SK-MEL-5 (cell line): ENCODE measurements around the gene SMPX. TPM values are rescaled to one million over a fixed set of nuclear protein-coding genes. Genes with fewer than 3 reads are reported as not detected.
A peak's percentile ranks its signal among the peaks of the same experiment; 100 is the strongest.

Experiments
- DNase-seq: peaks from one replicate; pipeline ENCODE4 v3.0.0-alpha.2; 2016; ENCODE audit warnings: low read depth, low spot score
- in situ Hi-C: cut with HindIII; loops from 2 replicates; pipeline ENCODE4 v1.10.0; 2016; ENCODE audit warnings: low sequenced_read_pairs, high pct_unique_total_duplicates, low pct_unique_long_range_greater_than_20kb
- total RNA-seq: library from RNA; depleted of rRNA; stranded (reverse); fragments of >200 nt; shearing (Covaris generic); gene quantifications from 2 replicates; pipeline ENCODE4 v1.2.3, GENCODE V29; 2014

The SMPX gene
- total RNA-seq, 1 experiment from 2014 or later: 9.3 TPM

GRCh38 chrX:21725916-21726315, 32.0 kb downstream of the SMPX start:
- in situ Hi-C loops: no loop called here

DNA sequence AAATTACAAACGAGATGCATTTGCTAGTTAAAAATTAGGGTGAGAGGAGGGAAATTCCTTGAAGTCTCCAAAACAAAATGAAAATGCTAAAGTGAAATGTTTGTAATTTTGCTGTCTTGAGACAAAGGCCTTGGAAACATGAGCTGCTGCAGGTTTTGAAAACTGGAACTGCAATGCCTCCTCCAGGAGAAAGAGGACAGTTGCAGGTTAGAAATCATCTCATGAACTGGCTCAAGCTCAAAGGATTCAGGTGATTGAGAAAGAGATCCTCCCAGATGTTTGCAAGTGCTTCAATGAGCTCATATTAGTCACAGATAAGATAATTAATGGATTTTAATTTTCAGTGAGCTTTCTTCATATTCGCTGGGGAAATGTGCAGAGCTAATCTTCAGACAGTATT, 32.4 kb downstream of the SMPX start:
- in situ Hi-C loops: no loop called here
- DNase-seq: peak; percentile 75

More at GRCh38 chrX:21725916-21726315, 32.0 kb downstream of the SMPX start:
- no peak for DNase-seq

- in situ Hi-C loops: no loop called here
- no peak for DNase-seq
Observed at GRCh38 chrX:21723814-21724213, 34.1 kb downstream of the SMPX start.

DNA sequence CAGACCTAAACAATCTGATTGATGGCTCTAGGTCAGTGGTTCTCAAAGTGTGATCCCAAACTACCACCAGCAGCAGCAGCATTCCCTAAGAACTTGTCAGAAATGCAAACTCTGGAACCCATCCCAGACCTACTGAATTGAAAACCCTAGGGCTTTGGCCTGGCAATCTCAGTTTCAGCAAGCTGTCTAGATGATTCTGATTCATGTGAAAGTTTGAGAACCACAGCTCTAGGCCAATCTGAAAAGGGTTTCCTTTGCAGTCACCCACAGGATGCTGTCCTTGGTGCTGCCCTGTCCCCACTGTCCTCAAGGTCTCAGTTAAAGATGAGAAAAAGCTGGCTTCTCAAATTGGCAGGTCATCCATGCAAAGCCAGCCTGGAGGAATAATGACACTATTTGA, 34.8 kb downstream of the SMPX start:
- in situ Hi-C loops: no loop called here
- DNase-seq: no peak

DNA sequence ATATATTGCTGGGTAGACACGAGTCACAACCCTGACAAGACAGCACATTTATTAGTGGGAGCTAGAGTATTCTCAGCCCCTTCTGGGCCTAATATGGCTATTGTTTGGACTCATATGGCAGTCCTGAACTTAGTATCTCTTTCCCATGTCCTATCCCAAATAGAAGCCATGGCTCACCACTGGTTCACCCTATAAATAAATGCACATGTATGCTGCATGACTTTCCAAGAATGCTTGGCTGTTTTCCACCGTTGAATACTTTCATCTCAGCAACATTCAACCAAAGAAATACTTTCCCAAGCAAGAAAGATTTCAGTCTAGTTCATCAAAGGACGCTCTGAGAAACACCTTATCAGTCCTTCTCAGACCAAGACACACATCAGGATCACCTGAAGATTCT, 36.7 kb downstream of the SMPX start:
- DNase-seq: no peak
- in situ Hi-C loops: no loop called here

DNA sequence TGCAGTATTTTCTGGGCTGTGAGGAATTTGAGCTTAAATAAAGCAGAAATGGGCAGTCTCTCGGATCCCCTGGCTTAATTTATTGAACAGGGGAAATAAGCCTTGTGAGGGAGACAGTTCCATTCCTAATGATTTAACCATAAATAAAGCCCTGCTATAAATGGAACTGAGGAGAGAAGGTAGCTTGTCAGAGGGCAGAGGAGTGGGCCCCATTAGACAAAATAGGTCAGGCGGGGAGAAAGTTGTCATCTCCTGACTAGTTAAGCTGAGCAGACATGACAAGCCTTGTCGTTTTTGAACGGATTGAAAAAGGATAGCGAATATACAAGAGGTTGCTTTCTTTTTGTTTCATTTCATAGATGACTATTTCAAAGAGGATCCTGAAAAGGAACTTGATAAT, 39.3 kb downstream of the SMPX start:
- no peak for DNase-seq
- in situ Hi-C loops: no loop called here

DNA sequence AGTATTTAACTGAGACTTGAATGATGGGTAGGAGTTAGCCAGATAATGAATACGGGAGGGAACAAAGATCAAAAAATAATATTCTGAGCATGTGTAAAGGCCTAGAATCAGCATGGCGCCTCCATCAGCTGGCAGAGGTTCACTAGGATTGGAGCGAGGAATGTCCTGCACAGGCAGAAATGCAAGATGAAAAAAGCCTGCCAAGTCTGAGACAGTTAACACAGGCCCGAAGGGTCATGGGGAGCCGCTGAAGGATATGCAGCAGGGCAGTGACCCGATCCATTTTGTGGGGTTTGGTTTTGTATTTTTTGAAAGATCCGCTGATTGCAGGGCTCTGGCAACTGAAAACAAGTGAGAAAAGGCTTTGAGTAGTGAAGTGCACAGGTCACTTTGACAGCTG, 40.1 kb downstream of the SMPX start:
- in situ Hi-C loops: no loop called here
- DNase-seq: no peak

- in situ Hi-C loops: no loop called here
- no peak for DNase-seq
Observed at GRCh38 chrX:21715825-21716224, 42.1 kb downstream of the SMPX start.

DNA sequence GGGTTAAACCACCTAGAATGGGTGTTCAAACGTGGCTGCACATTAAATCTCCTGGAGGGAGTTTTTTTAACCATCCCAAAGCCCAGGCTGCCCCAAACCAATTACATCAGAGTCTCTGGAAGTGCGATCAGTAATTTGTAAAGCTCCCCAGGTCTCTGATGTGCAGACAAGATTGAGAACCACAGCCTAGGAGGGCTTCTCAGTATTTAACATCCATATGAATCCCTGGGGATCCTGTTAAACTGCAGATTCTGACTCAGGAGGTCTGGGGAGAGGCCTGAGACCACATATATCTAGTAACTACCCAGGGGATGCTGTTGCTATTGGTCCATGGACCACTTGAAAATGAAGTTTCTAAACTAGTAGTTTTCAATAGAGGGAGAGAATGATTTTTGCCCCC, 42.6 kb downstream of the SMPX start:
- no peak for DNase-seq
- in situ Hi-C loops: no loop called here

DNA sequence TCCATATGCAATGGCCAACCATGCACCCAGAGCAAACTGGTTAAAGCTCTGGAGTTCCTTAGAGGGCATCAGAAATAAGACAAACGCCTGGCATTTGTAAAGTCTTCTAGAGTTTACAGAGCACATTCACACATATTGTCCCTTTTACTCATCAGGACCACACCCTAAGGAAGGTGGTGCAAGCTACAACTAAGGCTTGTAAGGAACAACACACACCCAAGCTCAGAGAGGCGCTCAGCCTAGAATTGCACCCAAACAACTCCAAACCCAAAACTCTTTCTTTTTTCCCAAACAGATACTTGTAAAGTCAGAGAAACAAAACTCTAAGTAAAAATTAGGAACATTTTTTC, 46.1 kb downstream of the SMPX start:
- no peak for DNase-seq
- in situ Hi-C loops: no loop called here

DNA sequence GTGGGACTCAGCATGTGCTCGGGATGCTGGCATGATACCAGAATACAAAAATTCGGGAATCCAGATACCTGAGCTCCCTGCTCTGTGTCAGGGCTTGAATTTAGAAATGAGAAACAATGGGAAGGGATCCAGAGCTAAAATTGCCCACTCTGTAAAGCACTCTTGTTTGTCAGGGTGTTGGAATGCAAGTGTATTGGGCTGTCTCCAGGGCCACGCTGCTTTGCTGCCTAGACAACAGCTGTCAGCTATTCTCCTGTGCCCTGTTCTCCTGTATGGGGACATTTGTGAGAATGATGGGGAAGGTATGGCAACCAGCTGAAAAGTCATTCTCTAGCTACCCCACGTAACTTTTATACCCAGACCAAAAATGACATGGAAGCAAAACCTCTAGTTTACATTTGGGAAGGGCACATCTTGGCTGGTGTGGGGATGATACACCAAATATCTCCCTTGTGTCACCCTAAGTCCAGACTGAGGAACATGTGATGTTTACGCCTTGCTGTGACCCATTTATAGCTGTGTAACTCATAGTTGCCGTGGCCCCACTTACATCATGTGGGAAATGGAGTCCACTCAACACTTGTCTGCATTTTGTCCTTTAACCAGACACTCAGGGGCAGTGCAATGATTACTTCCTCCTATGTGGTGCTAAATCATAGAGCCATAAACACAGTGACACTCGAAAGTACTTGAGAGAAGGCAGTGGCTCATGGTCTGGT, 46.6 kb downstream of the SMPX start:
- in situ Hi-C loops: no loop called here
- no peak for DNase-seq

DNA sequence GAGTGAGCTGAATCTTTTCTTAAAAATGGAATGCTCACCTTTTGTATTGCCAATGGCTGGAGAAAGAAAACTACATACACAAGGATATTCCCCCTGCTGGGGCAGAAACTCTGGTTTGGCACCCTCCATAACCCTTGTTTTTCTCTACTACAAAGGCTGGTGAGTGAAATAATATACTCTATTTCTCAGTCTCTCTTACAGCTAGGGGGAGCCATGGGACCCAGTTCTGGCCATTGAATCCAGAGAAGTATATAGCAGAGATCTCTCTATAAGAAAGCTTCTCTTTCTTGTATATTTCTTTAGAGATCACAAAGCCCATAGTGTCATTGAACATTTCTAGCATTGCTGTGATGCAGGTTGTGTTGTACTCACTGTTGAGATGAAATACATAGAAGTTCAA, 49.8 kb downstream of the SMPX start:
- in situ Hi-C loops: no loop called here

DNA sequence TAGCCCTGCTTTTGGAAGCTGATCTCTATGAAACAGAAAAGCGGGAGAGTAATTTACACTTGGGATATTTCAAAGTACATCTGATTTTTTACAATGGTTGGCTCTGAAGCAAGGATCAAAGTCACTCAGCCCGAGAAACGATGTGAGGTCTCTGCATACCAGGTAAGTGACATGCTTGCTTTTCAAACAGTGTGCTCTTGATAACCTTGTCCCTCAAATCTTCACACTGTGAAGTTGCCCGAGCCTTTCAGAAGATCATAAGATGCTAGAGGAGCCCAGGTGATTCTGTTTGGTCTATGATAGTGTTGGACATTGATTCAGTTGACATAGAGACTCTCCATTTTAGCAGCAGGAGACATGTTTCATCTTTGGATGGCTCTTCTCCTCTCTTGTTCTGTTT, 52.7 kb downstream of the SMPX start:
- in situ Hi-C loops: no loop called here
- DNase-seq: no peak

More for the DNA sequence above, 49.8 kb downstream of the SMPX start:
- DNase-seq: peak; percentile 41

GRCh38 chrX:21702725-21703124, 55.2 kb downstream of the SMPX start:
- no peak for DNase-seq
- in situ Hi-C loops: no loop called here

DNA sequence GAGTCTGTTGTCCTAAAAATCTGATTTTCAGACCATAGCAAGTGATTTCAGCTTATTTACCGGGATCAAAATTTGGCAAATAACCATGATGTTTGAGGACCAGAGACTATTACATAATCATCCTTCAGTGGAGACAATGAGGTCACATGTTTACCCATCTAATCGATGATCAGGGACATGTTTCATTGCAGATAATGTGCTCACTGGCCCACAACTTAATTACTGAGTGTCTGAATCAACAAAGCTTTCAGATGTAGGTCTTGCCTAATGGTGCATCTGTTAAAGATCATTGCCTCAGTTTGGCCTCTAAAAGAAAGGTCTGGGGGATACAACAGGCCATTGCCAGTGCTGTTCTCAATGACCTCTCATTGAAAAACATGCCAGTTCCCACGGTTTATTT, 56.9 kb downstream of the SMPX start:
- DNase-seq: no peak
- in situ Hi-C loops: no loop called here

- in situ Hi-C loops: no loop called here
- no peak for DNase-seq
Observed at GRCh38 chrX:21700275-21700674, 57.6 kb downstream of the SMPX start.

- in situ Hi-C loops: no loop called here
- DNase-seq: no peak
Observed at GRCh38 chrX:21699136-21699535, 58.8 kb downstream of the SMPX start.

DNA sequence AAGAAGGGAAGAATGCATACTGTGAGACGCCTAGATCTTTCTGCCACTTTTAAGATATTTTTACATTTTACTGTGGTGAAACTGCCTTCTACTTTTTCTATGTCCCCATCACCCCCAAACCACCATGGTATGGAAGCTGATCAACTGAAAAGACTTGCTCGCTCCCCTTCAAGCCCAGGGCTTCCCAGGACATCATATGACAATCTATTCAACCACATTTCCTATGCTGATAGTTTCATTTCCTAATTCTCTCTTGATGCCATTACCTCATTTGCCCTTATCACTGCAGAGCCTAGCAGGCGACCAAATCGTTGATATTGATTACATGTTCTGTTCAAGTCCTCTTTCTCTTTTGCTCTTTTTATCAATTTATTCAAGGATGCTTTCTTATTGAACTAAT, 59.6 kb downstream of the SMPX start:
- DNase-seq: no peak
- in situ Hi-C loops: no loop called here

DNA sequence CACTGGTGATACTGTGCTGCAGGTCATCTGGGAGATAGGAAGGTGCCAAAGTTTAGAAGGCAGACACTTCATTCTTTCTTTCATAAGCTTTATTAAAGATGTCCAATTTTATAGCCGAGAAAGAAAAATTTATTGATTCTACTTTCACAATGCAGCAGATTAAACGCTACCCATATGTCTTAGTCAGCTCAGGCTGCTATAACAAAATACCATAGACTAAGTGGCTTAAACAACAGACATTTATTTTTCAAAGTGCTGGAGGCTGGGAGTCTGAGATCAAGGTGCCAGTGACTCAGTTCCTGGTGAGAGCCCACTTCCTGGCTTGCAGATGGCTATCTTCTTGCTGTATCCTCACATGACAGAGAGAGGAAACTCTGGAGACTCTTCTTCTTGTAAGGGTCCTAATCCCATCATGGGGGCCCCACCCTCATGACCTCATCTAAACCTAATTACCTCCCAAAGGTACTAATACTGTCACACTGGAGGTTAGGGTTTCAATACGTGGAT, 66.4 kb downstream of the SMPX start:
- in situ Hi-C loops: no loop called here
- DNase-seq: no peak

- no peak for DNase-seq
- in situ Hi-C loops: no loop called here
Observed at GRCh38 chrX:21683941-21684340, 74.0 kb downstream of the SMPX start.
